OCI-LY7 (cell line): ENCODE measurements around the gene CTNNA2. TPM values are rescaled to one million over a fixed set of nuclear protein-coding genes. Genes with fewer than 3 reads are reported as not detected.

Experiments used
- BruUV-seq: library from RNA; stranded (reverse); fragments of 400-500 nt; replicated peaks from 2 replicates; lab custom pipeline; 2021; lab: Mats Ljungman, UMichigan
- CTCF ChIA-PET: fragments of 300-600 bp; sonication (Branson Sonifier 250); formaldehyde crosslinking; loops from one replicate; lab custom pipeline; 2022; ENCODE audit warnings: antibody characterized with exemption; ENCODE audit not compliant: unreplicated experiment; lab: Charles Lee
- POLR2A ChIA-PET: fragments of 300-600 bp; sonication (Branson Sonifier 250); formaldehyde crosslinking; loops from one replicate; lab custom pipeline; 2022; ENCODE audit warnings: antibody characterized with exemption; lab: Charles Lee
- DNase-seq: peaks from one replicate; pipeline ENCODE4 v3.0.0-alpha.2; 2015; ENCODE audit warnings: low spot score
- H2AFZ ChIP-seq: fragments of 200-600 bp; sonication (generic), shearing (Covaris generic); 2 replicates; pipeline ENCODE4 v1.6.1; 2014; ENCODE audit warnings: mild to moderate bottlenecking, antibody characterized with exemption, low read length, moderate library complexity
- H3K27ac ChIP-seq: fragments of 200-600 bp; sonication (generic); 2 replicates; pipeline ENCODE4 v1.5.1; 2014; ENCODE audit warnings: mixed run types, low read depth, mild to moderate bottlenecking, moderate library complexity, low read length, inconsistent platforms; ENCODE audit not compliant: poor library complexity, severe bottlenecking
- H3K36me3 ChIP-seq: fragments of 200-600 bp; sonication (generic); 2 replicates; pipeline ENCODE4 v1.6.1; 2014; ENCODE audit warnings: mild to moderate bottlenecking, antibody characterized with exemption, low read length, moderate library complexity, mixed read lengths; ENCODE audit not compliant: insufficient read depth
- H3K4me1 ChIP-seq: fragments of 200-600 bp; sonication (generic); 2 replicates; pipeline ENCODE4 v1.5.1; 2014; ENCODE audit warnings: mild to moderate bottlenecking, low read length; ENCODE audit not compliant: insufficient read depth, poor library complexity, severe bottlenecking
- H3K4me2 ChIP-seq: fragments of 200-600 bp; sonication (generic); 2 replicates; pipeline ENCODE4 v1.6.1; 2014; ENCODE audit warnings: mild to moderate bottlenecking, low read length
- H3K4me3 ChIP-seq: fragments of 200-600 bp; sonication (generic); 2 replicates; pipeline ENCODE4 v1.5.1; 2014; ENCODE audit warnings: mild to moderate bottlenecking, low read depth, low read length; ENCODE audit not compliant: poor library complexity, severe bottlenecking
- H3K79me2 ChIP-seq: fragments of 200-600 bp; sonication (generic); 2 replicates; pipeline ENCODE4 v1.6.1; 2016; ENCODE audit warnings: low read depth, mild to moderate bottlenecking, low read length, moderate library complexity, mixed read lengths; ENCODE audit not compliant: insufficient read depth
- H3K9me2 ChIP-seq: fragments of 200-600 bp; sonication (generic); 2 replicates; pipeline ENCODE4 v1.6.1; 2016; ENCODE audit warnings: mild to moderate bottlenecking, low read length, mixed read lengths; ENCODE audit not compliant: insufficient read depth
- H3K9me3 ChIP-seq: fragments of 200-600 bp; sonication (generic); 2 replicates; pipeline ENCODE4 v1.6.1; 2014; ENCODE audit warnings: mild to moderate bottlenecking, mixed run types, low read length, mixed read lengths
- H4K20me1 ChIP-seq: fragments of 200-600 bp; sonication (generic); 2 replicates; pipeline ENCODE4 v1.6.1; 2014; ENCODE audit warnings: mild to moderate bottlenecking, antibody characterized with exemption, low read length, moderate library complexity, mixed read lengths; ENCODE audit not compliant: insufficient read depth
- CTCF ChIP-seq: fragments of 200-600 bp; sonication (generic); conservative IDR thresholded peaks from 2 replicates; pipeline ENCODE4 v1.5.1; 2014; ENCODE audit warnings: mild to moderate bottlenecking, antibody characterized with exemption, low read length, moderate library complexity, mixed read lengths
- EZH2phosphoT487 ChIP-seq: fragments of 200-600 bp; sonication (generic); IDR thresholded peaks from 2 replicates; pipeline ENCODE4 v1.6.1; 2018; ENCODE audit warnings: low read depth, borderline replicate concordance, mild to moderate bottlenecking, mixed run types, antibody characterized with exemption, low read length, moderate library complexity, mixed read lengths
- intact Hi-C: fragments of 100-400 bp; cut with micrococcal nuclease; formaldehyde crosslinking; loops from one replicate; pipeline ENCODE4 v1.10.0; 2022; ENCODE audit not compliant: unreplicated experiment
- total RNA-seq, 2 experiments: library from RNA; depleted of rRNA in 1 of 2; stranded (reverse); fragments of >200 nt in 1 of 2; shearing (Covaris generic) in 1 of 2; gene quantifications; 2 replicates each; pipeline ENCODE4 v1.2.3, GENCODE V29; 2014 to 2022

CTNNA2 gene
- total RNA-seq, 2 experiments from 2014 or later = 0.19 to 2.7 TPM

- no peak for TF ChIP-seq EZH2phosphoT487
- no peak for TF ChIP-seq CTCF
- ChIA-PET POLR2A (no interaction called here), CTCF (no interaction called here)
- no peaks in the 10 kb centered on the region for H3K36me3 ChIP-seq
- no peaks in the 10 kb centered on the region for H3K4me1 ChIP-seq
- no peaks in the 10 kb centered on the region for H3K79me2 ChIP-seq
- H3K9me2 ChIP-seq = no peaks in the 10 kb centered on the region
- H3K27ac ChIP-seq = no peak overlapping the region
- H3K9me3 ChIP-seq = no peaks in the 10 kb centered on the region
- no TSS peak for BruUV-seq
- no peak overlapping the region for H2AFZ ChIP-seq
- no peak overlapping the region for H3K4me2 ChIP-seq
- no peak for DNase-seq
- no peaks in the 10 kb centered on the region for H4K20me1 ChIP-seq
- H3K4me3 ChIP-seq = no peak overlapping the region
- intact Hi-C loops = no loop called here
Measured at GRCh38 chr2:79669714-79670113, 156.9 kb downstream of the CTNNA2 start.

- POLR2A ChIA-PET = no interaction called here
Measured at GRCh38 chr2:79670198-79670597, 157.3 kb downstream of the CTNNA2 start.

More at GRCh38 chr2:79670198-79670597, 157.3 kb downstream of the CTNNA2 start:
- intact Hi-C loops = no loop called here
- H3K27ac ChIP-seq = no peak overlapping the region
- CTCF ChIA-PET = no interaction called here
- no peak overlapping the region for H3K4me2 ChIP-seq
- H3K9me2 ChIP-seq = no peaks in the 10 kb centered on the region
- no peak for DNase-seq
- no peak overlapping the region for H2AFZ ChIP-seq
- H3K79me2 ChIP-seq = no peaks in the 10 kb centered on the region
- BruUV-seq = no TSS peak
- TF ChIP-seq EZH2phosphoT487 (no peak), CTCF (no peak)
- H3K36me3 ChIP-seq = no peaks in the 10 kb centered on the region
- no peaks in the 10 kb centered on the region for H3K9me3 ChIP-seq
- H3K4me3 ChIP-seq = no peak overlapping the region
- H3K4me1 ChIP-seq = no peaks in the 10 kb centered on the region
- H4K20me1 ChIP-seq = no peaks in the 10 kb centered on the region
